Measurements from ENCODE around the gene COPS2.

The COPS2 gene

DNA sequence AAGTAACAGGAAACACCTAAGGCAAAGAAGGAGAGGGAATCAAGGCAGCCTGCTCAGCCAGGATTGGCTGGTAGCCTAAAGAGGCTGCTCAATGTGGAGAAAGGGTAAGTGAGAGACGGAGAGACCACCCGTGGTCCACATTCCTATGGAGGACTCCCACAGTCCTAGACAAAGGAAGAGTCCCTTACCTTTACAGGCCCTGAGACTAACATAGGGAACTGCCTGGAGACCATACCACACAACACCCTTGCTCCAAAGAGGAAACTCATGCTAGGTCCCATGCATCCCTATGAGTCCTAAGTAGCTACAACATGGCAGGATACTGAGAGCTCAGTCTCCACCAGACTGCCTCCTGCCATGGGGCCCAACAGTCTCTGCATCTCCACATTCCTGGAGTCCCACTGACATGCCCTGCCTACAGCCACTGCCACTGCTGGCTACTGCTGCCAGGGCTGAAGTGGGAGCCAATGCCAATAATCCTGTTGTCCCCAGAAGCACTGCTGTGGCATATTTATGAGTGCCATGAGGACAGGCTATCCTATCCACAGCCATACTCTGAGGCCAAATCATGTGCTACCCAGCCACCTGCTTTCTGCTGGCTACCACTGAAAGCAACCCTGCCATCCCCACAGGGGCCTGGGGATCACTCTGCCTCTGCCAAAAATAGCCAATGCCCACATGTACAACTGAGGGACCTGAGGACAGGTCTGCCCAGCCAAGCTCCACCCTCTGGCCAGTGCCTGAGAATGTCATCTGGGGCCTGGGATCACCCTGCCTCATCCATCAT, 45.0 kb downstream of the COPS2 start:
- H3K27ac ChIP-seq, result no peak overlapping the region
- DNase-seq, result no peak

DNA sequence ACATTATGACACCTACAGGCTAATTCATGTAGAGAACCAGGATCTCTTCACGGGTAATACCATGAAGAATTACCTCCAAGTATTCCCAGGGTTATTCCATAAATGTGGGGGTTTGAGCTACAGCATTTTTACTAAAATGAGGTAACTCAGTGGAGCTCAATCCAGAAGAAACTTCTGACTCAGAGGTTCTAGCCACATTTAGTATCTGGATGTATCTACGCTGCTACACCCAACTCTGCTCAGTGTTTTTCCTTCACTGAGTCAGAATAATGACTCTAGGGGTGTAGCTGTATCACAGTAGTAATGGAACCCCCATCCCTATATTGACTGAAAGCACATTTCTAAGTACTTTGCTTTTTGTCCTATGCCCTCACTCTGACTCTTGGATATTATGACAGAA, 52.4 kb downstream of the COPS2 start:
- Histone ChIP-seq H3K4me3 (ENCODE audit: low read depth, low read length) (no peak overlapping the region), H3K27ac (no peak overlapping the region), H3K9me3 (ENCODE audit: severe bottlenecking) (no peaks in the 10 kb centered on the region), H3K27me3 (ENCODE audit: insufficient read depth, low read depth, severe bottlenecking) (no peaks in the 10 kb centered on the region), H3K36me3 (no peaks in the 10 kb centered on the region)
- TF ChIP-seq, protein P1, sequence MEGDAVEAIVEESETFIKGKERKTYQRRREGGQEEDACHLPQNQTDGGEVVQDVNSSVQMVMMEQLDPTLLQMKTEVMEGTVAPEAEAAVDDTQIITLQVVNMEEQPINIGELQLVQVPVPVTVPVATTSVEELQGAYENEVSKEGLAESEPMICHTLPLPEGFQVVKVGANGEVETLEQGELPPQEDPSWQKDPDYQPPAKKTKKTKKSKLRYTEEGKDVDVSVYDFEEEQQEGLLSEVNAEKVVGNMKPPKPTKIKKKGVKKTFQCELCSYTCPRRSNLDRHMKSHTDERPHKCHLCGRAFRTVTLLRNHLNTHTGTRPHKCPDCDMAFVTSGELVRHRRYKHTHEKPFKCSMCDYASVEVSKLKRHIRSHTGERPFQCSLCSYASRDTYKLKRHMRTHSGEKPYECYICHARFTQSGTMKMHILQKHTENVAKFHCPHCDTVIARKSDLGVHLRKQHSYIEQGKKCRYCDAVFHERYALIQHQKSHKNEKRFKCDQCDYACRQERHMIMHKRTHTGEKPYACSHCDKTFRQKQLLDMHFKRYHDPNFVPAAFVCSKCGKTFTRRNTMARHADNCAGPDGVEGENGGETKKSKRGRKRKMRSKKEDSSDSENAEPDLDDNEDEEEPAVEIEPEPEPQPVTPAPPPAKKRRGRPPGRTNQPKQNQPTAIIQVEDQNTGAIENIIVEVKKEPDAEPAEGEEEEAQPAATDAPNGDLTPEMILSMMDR (IDR thresholded peaks at IDR 0.05; ENCODE audit: low read depth, low read length), result no peak
- no peak for DNase-seq

More for the DNA sequence above, 45.0 kb downstream of the COPS2 start:
- Histone ChIP-seq H3K4me3 (ENCODE audit: low read depth, low read length) (no peak overlapping the region), H3K36me3 (no peaks in the 10 kb centered on the region; the same call in 1 of the 2 replicates), H3K9me3 (ENCODE audit: severe bottlenecking) (no peaks in the 10 kb centered on the region), H3K27me3 (ENCODE audit: insufficient read depth, low read depth, severe bottlenecking) (no peaks in the 10 kb centered on the region)
- TF ChIP-seq, protein P1 (IDR thresholded peaks at IDR 0.05; ENCODE audit: low read depth, low read length), result no peak

DNA sequence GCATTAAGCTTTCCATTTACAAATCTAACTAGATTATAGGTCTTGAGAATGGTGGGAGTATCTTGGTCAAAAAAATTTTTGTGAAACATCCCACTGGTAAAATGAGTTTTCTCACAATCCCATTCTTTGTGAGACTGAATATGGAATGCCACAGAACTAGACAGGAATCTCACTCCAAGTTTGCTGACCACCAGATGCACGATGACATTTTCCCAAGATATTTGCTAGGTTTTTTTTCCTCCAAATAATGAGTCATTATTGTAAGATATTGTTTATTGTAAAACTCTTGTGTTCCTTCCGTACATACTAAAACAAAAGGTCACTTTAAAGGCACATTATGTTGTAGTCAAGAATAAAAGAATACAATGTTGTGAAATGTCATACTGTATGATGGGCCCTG, 53.9 kb downstream of the COPS2 start:
- Histone ChIP-seq H3K27me3 (ENCODE audit: insufficient read depth, low read depth, severe bottlenecking) (no peaks in the 10 kb centered on the region), H3K4me3 (ENCODE audit: low read depth, low read length) (no peak overlapping the region), H3K9me3 (ENCODE audit: severe bottlenecking) (no peaks in the 10 kb centered on the region), H3K27ac (no peak overlapping the region), H3K36me3 (no peaks in the 10 kb centered on the region)
- no peak for DNase-seq
- TF ChIP-seq, protein P1 (IDR thresholded peaks at IDR 0.05; ENCODE audit: low read depth, low read length), result no peak

DNA sequence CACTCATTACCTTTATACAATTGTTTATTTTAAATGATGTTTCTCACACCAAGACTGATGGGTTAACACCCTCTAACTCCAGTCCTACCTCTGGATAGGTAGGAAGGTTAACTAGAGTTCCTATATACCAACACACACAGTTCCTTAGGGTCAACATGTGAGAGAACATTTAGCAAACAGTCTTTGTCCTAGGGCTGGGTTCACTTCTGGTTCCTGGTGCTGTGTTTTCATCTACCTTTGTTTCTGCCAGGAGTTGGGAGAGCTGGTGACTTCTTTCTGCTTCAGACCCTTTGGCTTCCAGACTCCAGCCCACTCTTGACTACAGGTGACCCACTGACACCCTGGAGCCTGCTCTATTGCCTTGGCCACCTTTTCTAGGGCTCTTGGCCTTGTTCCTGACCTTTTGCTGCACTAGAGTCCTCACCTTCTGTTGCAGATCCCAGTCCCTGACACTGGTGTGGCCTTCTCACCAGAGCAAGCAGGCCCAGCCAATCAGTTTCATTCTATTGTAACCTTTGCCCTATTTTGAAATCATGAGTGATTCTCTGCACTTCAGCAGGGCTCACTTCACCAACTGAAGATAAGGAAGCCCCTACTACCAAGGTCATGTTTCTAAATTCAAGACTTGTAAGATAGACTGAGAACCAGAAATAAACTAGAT, 59.2 kb downstream of the COPS2 start:
- TF ChIP-seq, protein P1 (IDR thresholded peaks at IDR 0.05; ENCODE audit: low read depth, low read length), result no peak
- H3K9me3 ChIP-seq (ENCODE audit: severe bottlenecking), result no peaks in the 10 kb centered on the region
- no peaks in the 10 kb centered on the region for H3K27me3 ChIP-seq (ENCODE audit: insufficient read depth, low read depth, severe bottlenecking)
- no peaks in the 10 kb centered on the region for H3K36me3 ChIP-seq
- no peak overlapping the region for H3K27ac ChIP-seq
- no peak for DNase-seq
- H3K4me3 ChIP-seq (ENCODE audit: low read depth, low read length), result no peak overlapping the region

DNA sequence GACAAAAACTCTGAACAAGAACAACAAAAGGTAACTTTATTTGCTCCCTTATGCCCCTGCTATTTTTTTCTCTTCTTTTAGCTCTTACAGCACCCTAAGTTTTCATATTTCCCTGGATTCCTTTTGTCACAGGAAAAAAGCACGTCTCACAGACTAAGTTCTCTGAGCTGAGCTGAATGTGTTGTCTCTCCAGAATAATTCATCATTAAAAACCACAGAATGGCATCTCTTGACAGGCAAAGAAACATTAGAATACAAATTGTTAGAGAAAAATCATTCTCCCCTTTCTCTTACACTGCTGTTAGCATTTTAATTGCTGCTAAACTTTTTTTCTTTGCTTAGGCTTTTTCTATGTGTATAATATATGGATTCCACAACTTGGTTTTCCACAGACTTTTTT, 60.5 kb downstream of the COPS2 start:
- Histone ChIP-seq H3K9me3 (ENCODE audit: severe bottlenecking) (no peaks in the 10 kb centered on the region), H3K4me3 (ENCODE audit: low read depth, low read length) (no peak overlapping the region)
- TF ChIP-seq, protein P1 (IDR thresholded peaks at IDR 0.05; ENCODE audit: low read depth, low read length), result no peak

More for the DNA sequence above, 60.5 kb downstream of the COPS2 start:
- no peak for DNase-seq
- Histone ChIP-seq H3K36me3 (no peaks in the 10 kb centered on the region), H3K27me3 (ENCODE audit: insufficient read depth, low read depth, severe bottlenecking) (no peaks in the 10 kb centered on the region), H3K27ac (no peak overlapping the region)

All from WERI-Rb-1 (cell line).